ENCODE results near the gene TSPAN4.

TSPAN4 gene

GRCh38 chr11:863023-863909 lies 20.6 kb downstream of the TSPAN4 start:
- DNase-seq (ENCODE audit: extremely low read depth in 1 of 2, low read depth in 1 of 2): no peak

- no peak for DNase-seq (ENCODE audit: extremely low read depth in 1 of 2, low read depth in 1 of 2)
Observed at GRCh38 chr11:863910-864827, 21.5 kb downstream of the TSPAN4 start.

GRCh38 chr11:864898-865297 lies 22.2 kb downstream of the TSPAN4 start:
- no peak for DNase-seq (ENCODE audit: extremely low read depth in 1 of 2, low read depth in 1 of 2)

GRCh38 chr11:865462-866430 lies 23.1 kb downstream of the TSPAN4 start:
- DNase-seq (ENCODE audit: extremely low read depth in 1 of 2, low read depth in 1 of 2): no peak

GRCh38 chr11:866481-866880 lies 23.8 kb downstream of the TSPAN4 start:
- no peak for DNase-seq (ENCODE audit: extremely low read depth in 1 of 2, low read depth in 1 of 2)

- no peak for DNase-seq (ENCODE audit: extremely low read depth in 1 of 2, low read depth in 1 of 2)
Observed at GRCh38 chr11:867856-868358, 25.3 kb downstream of the TSPAN4 start.

GRCh38 chr11:868394-868793 lies 25.7 kb downstream of the TSPAN4 start:
- DNase-seq (ENCODE audit: extremely low read depth in 1 of 2, low read depth in 1 of 2): no peak

- no peak for DNase-seq (ENCODE audit: extremely low read depth in 1 of 2, low read depth in 1 of 2)
Observed at GRCh38 chr11:868802-869201, 26.1 kb downstream of the TSPAN4 start.

GRCh38 chr11:869399-870126 lies 26.9 kb downstream of the TSPAN4 start:
- no peak for DNase-seq (ENCODE audit: extremely low read depth in 1 of 2, low read depth in 1 of 2)

- no peak for DNase-seq (ENCODE audit: extremely low read depth in 1 of 2, low read depth in 1 of 2)
Observed at GRCh38 chr11:870127-870413, 27.4 kb downstream of the TSPAN4 start.

- DNase-seq (ENCODE audit: extremely low read depth in 1 of 2, low read depth in 1 of 2): no peak
Observed at GRCh38 chr11:870418-870817, 27.8 kb downstream of the TSPAN4 start.

- DNase-seq (ENCODE audit: extremely low read depth in 1 of 2, low read depth in 1 of 2): no peak
Observed at GRCh38 chr11:871472-871871, 28.8 kb downstream of the TSPAN4 start.

- DNase-seq (ENCODE audit: extremely low read depth in 1 of 2, low read depth in 1 of 2): no peak
Observed at GRCh38 chr11:872799-873198, 30.1 kb downstream of the TSPAN4 start.

- no peak for DNase-seq (ENCODE audit: extremely low read depth in 1 of 2, low read depth in 1 of 2)
Observed at GRCh38 chr11:873706-874105, 31.1 kb downstream of the TSPAN4 start.

GRCh38 chr11:875203-875602 lies 32.6 kb downstream of the TSPAN4 start:
- no peak for DNase-seq (ENCODE audit: extremely low read depth in 1 of 2, low read depth in 1 of 2)

- no peak for DNase-seq (ENCODE audit: extremely low read depth in 1 of 2, low read depth in 1 of 2)
Observed at GRCh38 chr11:875769-876301, 33.2 kb downstream of the TSPAN4 start.

- no peak for DNase-seq (ENCODE audit: extremely low read depth in 1 of 2, low read depth in 1 of 2)
Observed at GRCh38 chr11:876545-876944, 33.9 kb downstream of the TSPAN4 start.

GRCh38 chr11:877565-877964 lies 34.9 kb downstream of the TSPAN4 start:
- DNase-seq (ENCODE audit: extremely low read depth in 1 of 2, low read depth in 1 of 2): no peak

- DNase-seq (ENCODE audit: extremely low read depth in 1 of 2, low read depth in 1 of 2): no peak
Observed at GRCh38 chr11:880447-880846, 37.8 kb downstream of the TSPAN4 start.

GRCh38 chr11:882596-882995 lies 39.9 kb downstream of the TSPAN4 start:
- no peak for DNase-seq (ENCODE audit: extremely low read depth in 1 of 2, low read depth in 1 of 2)

Data from activated CD8-positive, alpha-beta memory T cell treated with anti-CD3 and anti-CD28 coated beads for 1 hour (primary cell).